Smooth muscle cell (in vitro differentiated cells): Measurements from ENCODE around the gene POU3F2. TPM values are rescaled to one million over a fixed set of nuclear protein-coding genes. Genes with fewer than 3 reads are reported as not detected.

Experiments
- DNase-seq: peaks from one replicate; lab custom pipeline; 2025; ENCODE audit not compliant: unreplicated experiment; lab: John Stamatoyannopoulos, UW
- H2AFZ ChIP-seq: fragments of 200-600 bp; sonication (generic); 2 replicates; pipeline ENCODE4 v1.6.0; 2016; ENCODE audit warnings: antibody characterized with exemption, low read depth, mild to moderate bottlenecking
- H3F3A ChIP-seq: fragments of 200-600 bp; sonication (generic); 2 replicates; pipeline ENCODE4 v1.6.0; 2017; ENCODE audit warnings: antibody characterized with exemption, low read depth
- H3K27ac ChIP-seq: fragments of 200-600 bp; sonication (generic); 2 replicates; pipeline ENCODE4 v1.5.1; 2016; ENCODE audit warnings: low read depth, mild to moderate bottlenecking
- H3K27me3 ChIP-seq: fragments of 200-600 bp; sonication (generic); 2 replicates; pipeline ENCODE4 v1.6.1; 2016; ENCODE audit warnings: low read depth, mild to moderate bottlenecking
- H3K36me3 ChIP-seq: fragments of 200-600 bp; sonication (generic); 2 replicates; pipeline ENCODE4 v1.5.1; 2016; ENCODE audit warnings: low read depth
- H3K4me1 ChIP-seq: fragments of 200-600 bp; sonication (generic); 2 replicates; pipeline ENCODE4 v1.5.1; 2016; ENCODE audit warnings: low read depth
- H3K4me2 ChIP-seq: fragments of 200-600 bp; sonication (generic); 2 replicates; pipeline ENCODE4 v1.6.0; 2016; ENCODE audit warnings: mild to moderate bottlenecking
- H3K4me3 ChIP-seq: fragments of 200-600 bp; sonication (generic); 2 replicates; pipeline ENCODE4 v1.5.1; 2016; ENCODE audit warnings: mild to moderate bottlenecking
- H3K79me2 ChIP-seq: fragments of 200-600 bp; sonication (generic); 2 replicates; pipeline ENCODE4 v1.6.0; 2016; ENCODE audit warnings: low read depth, mild to moderate bottlenecking
- H3K9ac ChIP-seq: fragments of 200-600 bp; sonication (generic); 2 replicates; pipeline ENCODE4 v1.6.0; 2016; ENCODE audit warnings: low read depth
- H3K9me3 ChIP-seq: fragments of 200-600 bp; sonication (generic); replicated peaks from 2 replicates; pipeline ENCODE4 v1.5.1; 2016; ENCODE audit warnings: low read depth
- H4K20me1 ChIP-seq: fragments of 200-600 bp; sonication (generic); 2 replicates; pipeline ENCODE4 v1.6.0; 2016; ENCODE audit warnings: low read depth
- CTCF ChIP-seq: fragments of 200-600 bp; sonication (generic); IDR thresholded peaks from 2 replicates; pipeline ENCODE4 v1.5.1; 2017; ENCODE audit warnings: borderline replicate concordance, mild to moderate bottlenecking, antibody characterized with exemption; ENCODE audit not compliant: insufficient read depth, poor library complexity, severe bottlenecking
- WGBS: methylation state at CpG from one replicate; pipeline ENCODE4 v1.1.7; 2016; ENCODE audit warnings: low lambda C conversion rate; 5-methylcytosine and 5-hydroxymethylcytosine counted together
- polyA plus RNA-seq: library from polyadenylated mRNA; unstranded; fragments of >200 nt; fragmentation: Nextera tagmentation; extraction: Ambion mirVana; gene quantifications from 2 replicates; pipeline ENCODE4 v1.2.1, GENCODE V29; 2016
- total RNA-seq: library from RNA; depleted of rRNA; stranded (reverse); fragments of >200 nt; gene quantifications from 2 replicates; pipeline ENCODE4 v1.2.3, GENCODE V29; 2014

The POU3F2 gene
- total and polyA plus RNA-seq, 2 experiments from 2014 or later: not detected

GRCh38 chr6:98794307-98794842 is 40.0 kb upstream of the POU3F2 start:
- no peak for DNase-seq
- H3K9ac ChIP-seq: no peak overlapping the region
- H3K4me3 ChIP-seq: no peak overlapping the region
- H3K36me3 ChIP-seq: no peaks in the 10 kb centered on the region
- no peaks in the 10 kb centered on the region for H3F3A ChIP-seq
- no peaks in the 10 kb centered on the region for H3K9me3 ChIP-seq
- H3K27ac ChIP-seq: no peak overlapping the region
- H3K79me2 ChIP-seq: no peaks in the 10 kb centered on the region
- H3K4me2 ChIP-seq: no peak overlapping the region
- peaks cover 4% of the 10 kb centered on the region for H3K27me3 ChIP-seq
- H3K4me1 ChIP-seq: no peaks in the 10 kb centered on the region
- H2AFZ ChIP-seq: no peak overlapping the region
- no peak for TF ChIP-seq CTCF
- WGBS: 71% methylated on average over 4 of the region's 4 CpGs
- no peaks in the 10 kb centered on the region for H4K20me1 ChIP-seq

- no peak overlapping the region for H2AFZ ChIP-seq
- peaks cover 4% of the 10 kb centered on the region for H3K27me3 ChIP-seq
- H3K27ac ChIP-seq: no peak overlapping the region
- no peak overlapping the region for H3K4me3 ChIP-seq
- no peaks in the 10 kb centered on the region for H3K79me2 ChIP-seq
- H3K9me3 ChIP-seq: no peaks in the 10 kb centered on the region
- no peak overlapping the region for H3K4me2 ChIP-seq
- DNase-seq: no peak
- WGBS: 73% methylated on average over 6 of the region's 6 CpGs
- no peaks in the 10 kb centered on the region for H3K36me3 ChIP-seq
- TF ChIP-seq CTCF: no peak
- no peak overlapping the region for H3K9ac ChIP-seq
- H3K4me1 ChIP-seq: no peaks in the 10 kb centered on the region
- H4K20me1 ChIP-seq: no peaks in the 10 kb centered on the region
- no peaks in the 10 kb centered on the region for H3F3A ChIP-seq
Measured at GRCh38 chr6:98797217-98797994, 37.0 kb upstream of the POU3F2 start.

- H3K27ac ChIP-seq: no peak overlapping the region
- H3K9ac ChIP-seq: no peak overlapping the region
- H2AFZ ChIP-seq: no peak overlapping the region
- H3K36me3 ChIP-seq: no peaks in the 10 kb centered on the region
- no peak overlapping the region for H3K4me3 ChIP-seq
- 92% methylated on average over 3 of the region's 3 CpGs for WGBS
- no peak for DNase-seq
- no peak for TF ChIP-seq CTCF
- no peaks in the 10 kb centered on the region for H3K9me3 ChIP-seq
- H3K4me1 ChIP-seq: no peaks in the 10 kb centered on the region
- no peak overlapping the region for H3K4me2 ChIP-seq
- H3K27me3 ChIP-seq: no peaks in the 10 kb centered on the region
- no peaks in the 10 kb centered on the region for H3F3A ChIP-seq
- no peaks in the 10 kb centered on the region for H4K20me1 ChIP-seq
- no peaks in the 10 kb centered on the region for H3K79me2 ChIP-seq
Measured at GRCh38 chr6:98800866-98801265, 33.5 kb upstream of the POU3F2 start.
